MCF 10A (cell line): ENCODE results near the gene SGTA. TPM values are rescaled to one million over a fixed set of nuclear protein-coding genes. Genes with fewer than 3 reads are reported as not detected.

Experiments
- BruUV-seq: library from RNA; stranded (reverse); fragments of 400-500 nt; replicated peaks from 2 replicates; lab custom pipeline; 2021; lab: Mats Ljungman, UMichigan
- CTCF ChIA-PET: fragments of 300-600 bp; sonication (Branson Sonifier 250); formaldehyde crosslinking; extraction: SDS; loops from one replicate; lab custom pipeline; 2021; ENCODE audit warnings: antibody characterized with exemption, inconsistent platforms; lab: Yijun Ruan, JAX
- POLR2A ChIA-PET: fragments of 300-600, 350-650 bp; sonication (Branson Sonifier 250); formaldehyde crosslinking; extraction: SDS; loops from one replicate; lab custom pipeline; 2020; ENCODE audit warnings: antibody characterized with exemption, inconsistent platforms; lab: Yijun Ruan, JAX
- DNase-seq: peaks from one replicate; pipeline ENCODE4 v3.0.0-alpha.2; 2018; ENCODE audit not compliant: unreplicated experiment
- H3K27ac Mint-ChIP-seq: one replicate; pipeline ENCODE4 v1.8.0; 2022; ENCODE audit warnings: mild to moderate bottlenecking, low read depth, mixed read lengths; ENCODE audit not compliant: unreplicated experiment
- H3K27me3 Mint-ChIP-seq: one replicate; pipeline ENCODE4 v1.8.0; 2022; ENCODE audit warnings: mixed read lengths; ENCODE audit not compliant: insufficient read depth, unreplicated experiment
- H3K36me3 Mint-ChIP-seq: one replicate; pipeline ENCODE4 v1.8.0; 2022; ENCODE audit warnings: mild to moderate bottlenecking, moderate library complexity, mixed read lengths; ENCODE audit not compliant: insufficient read depth, unreplicated experiment
- H3K4me1 Mint-ChIP-seq: one replicate; pipeline ENCODE4 v1.8.0; 2022; ENCODE audit warnings: mixed read lengths; ENCODE audit not compliant: insufficient read depth, unreplicated experiment
- H3K4me3 Mint-ChIP-seq: one replicate; pipeline ENCODE4 v1.8.0; 2022; ENCODE audit warnings: mild to moderate bottlenecking, moderate library complexity, mixed read lengths; ENCODE audit not compliant: unreplicated experiment
- H3K9me3 Mint-ChIP-seq: one replicate; pipeline ENCODE4 v1.8.0; 2022; ENCODE audit warnings: mixed read lengths; ENCODE audit not compliant: unreplicated experiment
- CTCF ChIP-seq: fragments of 200-600 bp; IDR thresholded peaks from one replicate; pipeline ENCODE4 v1.8.0; 2022; ENCODE audit warnings: antibody characterized with exemption, mild to moderate bottlenecking; ENCODE audit not compliant: unreplicated experiment
- intact Hi-C: fragments of 100-400 bp; cut with micrococcal nuclease; formaldehyde crosslinking; loops from 2 replicates; pipeline ENCODE4 v1.14.1; 2022
- total RNA-seq: library from RNA; stranded (reverse); gene quantifications from 2 replicates; pipeline ENCODE4 v1.2.3, GENCODE V29; 2022

The SGTA gene
- total RNA-seq, 1 experiment from 2014 or later = 66.6 TPM

GRCh38 chr19:2782329-2782935 is 641 bp downstream of the SGTA start:
- BruUV-seq = TSS peak; percentile 54
- Mint-ChIP-seq H3K27ac (peak overlapping the region; percentile 94), H3K9me3 (no peaks in the 10 kb centered on the region), H3K4me3 (peak overlapping the region; percentile 78), H3K27me3 (no peaks in the 10 kb centered on the region), H3K36me3 (peaks cover 34% of the 10 kb centered on the region), H3K4me1 (peaks cover 22% of the 10 kb centered on the region)
- CTCF ChIA-PET = interaction anchor here (0.6 to 0.7 kb wide), 5 partner anchors 12 to 1435 kb away, joined by 3 read pairs; no protein-coding TSS in a partner anchor
- TF ChIP-seq CTCF = no peak
- intact Hi-C loops = no loop called here
- peak; percentile 16 for DNase-seq
- POLR2A ChIA-PET = interaction anchor here (0.6 to 1.7 kb wide), 9 partner anchors 43 to 307 kb away, joined by 3 to 6 read pairs (median 4); partner anchors contain the start of genes GADD45B, ZNF555 and ZNF57

DNA sequence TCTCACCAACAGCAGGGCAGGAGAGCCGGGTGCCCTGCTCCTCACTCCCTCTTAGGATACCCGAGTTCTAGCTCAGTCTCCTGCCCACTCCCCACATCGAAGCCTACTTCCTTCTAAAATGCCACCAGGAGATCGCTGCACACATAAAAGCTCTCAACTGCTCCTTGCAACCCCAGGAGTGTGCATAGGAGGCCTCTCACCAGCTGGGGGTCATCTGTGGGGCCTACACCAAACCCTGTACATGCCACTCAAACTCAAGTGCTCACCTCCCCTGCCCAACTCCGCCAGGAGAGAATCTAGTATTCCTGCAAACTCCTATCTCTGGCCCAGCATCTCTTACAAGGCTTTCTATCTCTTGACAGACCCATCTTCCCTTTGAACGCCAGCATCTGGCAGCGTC is 2.8 kb downstream of the SGTA start:
- peak overlapping the region; percentile 20 for H3K27ac Mint-ChIP-seq
- no peak overlapping the region for H3K4me3 Mint-ChIP-seq
- BruUV-seq = no TSS peak
- CTCF ChIA-PET = interaction anchor here (0.5 to 0.6 kb wide), 2 partner anchors 22 to 1068 kb away, joined by 3 read pairs; no protein-coding TSS in a partner anchor
- POLR2A ChIA-PET = no interaction called here
- H3K27me3 Mint-ChIP-seq = no peaks in the 10 kb centered on the region
- peaks cover 22% of the 10 kb centered on the region for H3K4me1 Mint-ChIP-seq
- DNase-seq = no peak
- peaks cover 36% of the 10 kb centered on the region for H3K36me3 Mint-ChIP-seq
- TF ChIP-seq CTCF = no peak
- H3K9me3 Mint-ChIP-seq = no peaks in the 10 kb centered on the region
- intact Hi-C loops = no loop called here

DNA sequence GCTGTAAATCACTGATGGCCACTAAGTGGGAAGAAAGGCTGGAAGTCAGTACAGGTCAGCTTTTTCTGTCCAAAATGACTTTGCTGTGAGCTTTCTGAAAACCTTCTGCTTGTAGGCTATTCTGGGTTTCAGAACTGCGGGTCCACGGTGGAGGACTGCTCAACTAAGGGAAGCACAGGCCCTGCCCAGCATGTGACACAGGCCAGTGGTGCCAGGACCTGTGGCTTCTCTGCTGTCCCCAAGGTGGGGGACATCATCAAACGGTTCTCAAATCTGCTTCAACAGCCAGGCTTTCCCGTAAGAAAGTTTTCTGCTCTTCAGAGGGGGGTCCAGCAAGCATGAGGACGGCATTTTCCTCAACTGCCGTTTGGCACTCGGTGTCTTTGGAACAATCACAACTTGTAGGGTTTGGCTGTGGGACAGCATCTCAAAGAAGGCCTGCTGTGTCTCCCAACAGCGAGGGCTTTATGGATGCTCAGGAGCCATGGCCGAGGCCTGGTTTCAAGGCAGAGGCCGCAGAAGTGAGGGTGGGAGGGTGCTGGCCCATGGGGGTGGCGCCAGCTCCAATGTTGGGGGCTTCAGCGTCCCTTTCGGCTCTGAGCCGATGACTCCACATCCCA is 3.8 kb downstream of the SGTA start:
- ChIA-PET POLR2A (interaction anchor here (0.7 kb wide), 1 partner anchor 31 kb away, joined by 3 read pairs; no protein-coding TSS in a partner anchor), CTCF (interaction anchor here (0.6 to 0.9 kb wide), 2 partner anchors 95 to 301 kb away, joined by 3 read pairs; no protein-coding TSS in a partner anchor)
- no peaks in the 10 kb centered on the region for H3K27me3 Mint-ChIP-seq
- DNase-seq = no peak
- peaks cover 24% of the 10 kb centered on the region for H3K4me1 Mint-ChIP-seq
- no peaks in the 10 kb centered on the region for H3K9me3 Mint-ChIP-seq
- peaks cover 36% of the 10 kb centered on the region for H3K36me3 Mint-ChIP-seq
- no TSS peak for BruUV-seq
- no peak overlapping the region for H3K27ac Mint-ChIP-seq
- no peak overlapping the region for H3K4me3 Mint-ChIP-seq
- intact Hi-C loops = no loop called here
- no peak for TF ChIP-seq CTCF

- BruUV-seq = no TSS peak
- DNase-seq = no peak
- intact Hi-C loops = no loop called here
- POLR2A ChIA-PET = no interaction called here
- Mint-ChIP-seq H3K9me3 (no peaks in the 10 kb centered on the region), H3K27ac (no peak overlapping the region), H3K36me3 (peaks cover 32% of the 10 kb centered on the region), H3K4me1 (peaks cover 19% of the 10 kb centered on the region), H3K27me3 (no peaks in the 10 kb centered on the region), H3K4me3 (no peak overlapping the region)
- no peak for TF ChIP-seq CTCF
- CTCF ChIA-PET = interaction anchor here (0.6 kb wide), 1 partner anchor 876 kb away, joined by 3 read pairs; no protein-coding TSS in a partner anchor
Measured at GRCh38 chr19:2777952-2778683, 5.0 kb downstream of the SGTA start.
